Stimulated activated CD4-positive, alpha-beta T cell treated with anti-CD3 and anti-CD28 coated beads, Interleukin-15, amount 100 ng/mL, for 48 hours (primary cell): ENCODE data around the gene PLEKHG4.
A peak's percentile ranks its signal among the peaks of the same experiment; 100 is the strongest.

Experiments
- DNase-seq, 2 donors: peaks; one replicate each; pipeline ENCODE4 v3.0.0-alpha.2; 2020; ENCODE audit warnings: low read depth in 2 of 2

The PLEKHG4 gene, protein sequence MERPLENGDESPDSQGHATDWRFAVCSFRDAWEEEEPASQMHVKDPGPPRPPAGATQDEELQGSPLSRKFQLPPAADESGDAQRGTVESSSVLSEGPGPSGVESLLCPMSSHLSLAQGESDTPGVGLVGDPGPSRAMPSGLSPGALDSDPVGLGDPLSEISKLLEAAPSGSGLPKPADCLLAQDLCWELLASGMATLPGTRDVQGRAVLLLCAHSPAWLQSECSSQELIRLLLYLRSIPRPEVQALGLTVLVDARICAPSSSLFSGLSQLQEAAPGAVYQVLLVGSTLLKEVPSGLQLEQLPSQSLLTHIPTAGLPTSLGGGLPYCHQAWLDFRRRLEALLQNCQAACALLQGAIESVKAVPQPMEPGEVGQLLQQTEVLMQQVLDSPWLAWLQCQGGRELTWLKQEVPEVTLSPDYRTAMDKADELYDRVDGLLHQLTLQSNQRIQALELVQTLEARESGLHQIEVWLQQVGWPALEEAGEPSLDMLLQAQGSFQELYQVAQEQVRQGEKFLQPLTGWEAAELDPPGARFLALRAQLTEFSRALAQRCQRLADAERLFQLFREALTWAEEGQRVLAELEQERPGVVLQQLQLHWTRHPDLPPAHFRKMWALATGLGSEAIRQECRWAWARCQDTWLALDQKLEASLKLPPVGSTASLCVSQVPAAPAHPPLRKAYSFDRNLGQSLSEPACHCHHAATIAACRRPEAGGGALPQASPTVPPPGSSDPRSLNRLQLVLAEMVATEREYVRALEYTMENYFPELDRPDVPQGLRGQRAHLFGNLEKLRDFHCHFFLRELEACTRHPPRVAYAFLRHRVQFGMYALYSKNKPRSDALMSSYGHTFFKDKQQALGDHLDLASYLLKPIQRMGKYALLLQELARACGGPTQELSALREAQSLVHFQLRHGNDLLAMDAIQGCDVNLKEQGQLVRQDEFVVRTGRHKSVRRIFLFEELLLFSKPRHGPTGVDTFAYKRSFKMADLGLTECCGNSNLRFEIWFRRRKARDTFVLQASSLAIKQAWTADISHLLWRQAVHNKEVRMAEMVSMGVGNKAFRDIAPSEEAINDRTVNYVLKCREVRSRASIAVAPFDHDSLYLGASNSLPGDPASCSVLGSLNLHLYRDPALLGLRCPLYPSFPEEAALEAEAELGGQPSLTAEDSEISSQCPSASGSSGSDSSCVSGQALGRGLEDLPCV

GRCh38 chr16:67279296-67280089, at the start of gene PLEKHG4:
Gene PLEKHG4, plus strand, starts transcription at chr16:67279532. Its CDS starts 513 bp downstream, at chr16:67280045.
- DNase-seq, result peak; percentile 76 to 78

DNA sequence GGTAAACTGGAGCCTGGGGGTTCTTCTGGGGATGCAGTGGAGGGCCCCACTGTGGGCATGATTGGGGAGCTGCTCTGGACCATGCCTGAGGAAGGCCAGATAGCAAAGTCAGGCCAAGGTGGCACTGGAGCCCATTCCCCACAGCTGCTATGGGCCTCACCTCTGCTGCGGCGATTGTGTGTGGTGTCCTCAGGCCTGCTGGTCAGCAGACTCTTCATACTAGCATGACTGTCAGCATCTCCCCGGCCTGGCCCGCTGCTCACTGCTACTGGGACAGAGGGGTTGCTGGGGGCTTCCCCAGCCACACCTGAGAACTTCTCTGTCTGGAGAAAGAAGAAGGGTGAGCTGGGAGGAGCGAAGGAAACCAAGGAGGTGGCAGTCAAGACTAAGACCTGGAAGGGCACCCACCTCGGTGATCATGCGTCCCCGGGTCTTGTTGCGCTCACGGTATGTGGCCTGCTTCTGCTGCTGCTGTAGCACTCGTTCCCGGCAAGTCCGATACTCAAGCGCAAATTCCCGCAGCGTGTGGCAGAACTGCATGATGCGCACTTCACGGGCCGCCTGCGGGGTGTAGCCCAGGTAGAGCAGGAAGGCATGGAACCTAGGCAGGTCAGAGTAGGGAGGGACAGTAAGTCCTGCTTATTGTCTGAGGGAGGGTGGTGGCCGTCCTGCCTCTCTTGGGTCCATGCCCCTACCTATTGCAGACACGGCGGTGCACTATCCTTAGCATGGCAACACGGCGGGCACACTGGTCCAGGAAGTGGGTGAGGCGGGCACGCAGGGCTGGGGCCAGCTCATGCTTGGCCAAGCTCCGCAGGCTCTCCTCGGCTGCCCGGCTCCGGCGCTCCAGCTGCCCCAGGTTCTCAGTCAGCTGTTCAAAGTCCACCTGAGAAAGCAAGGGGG, 49.2 kb upstream of the PLEKHG4 start:
- DNase-seq, result no peak

- no peak for DNase-seq
These were observed 48.3 kb upstream of the PLEKHG4 start for GRCh38 chr16:67230809-67231660.

DNA sequence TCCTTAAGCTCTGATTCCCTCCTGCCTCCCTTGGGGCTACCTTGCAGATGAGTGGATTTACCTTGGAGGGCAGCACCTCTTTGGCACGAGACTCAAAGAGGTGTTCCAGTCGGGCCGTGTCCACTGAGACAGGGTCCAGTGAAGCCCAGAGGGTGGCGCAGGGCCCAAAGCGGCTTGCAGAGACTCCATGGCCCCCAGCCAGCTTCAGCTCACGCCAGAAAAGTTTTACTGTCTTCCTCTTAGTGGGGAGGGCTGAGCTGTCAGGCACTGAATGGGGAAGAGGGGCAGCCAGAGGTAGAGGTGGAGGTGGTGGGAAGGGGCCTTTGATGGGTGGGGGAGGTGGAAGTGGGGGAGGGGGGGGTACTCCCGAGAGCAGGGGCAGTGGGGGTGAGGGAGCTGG, 45.7 kb upstream of the PLEKHG4 start:
- DNase-seq, result no peak

DNA sequence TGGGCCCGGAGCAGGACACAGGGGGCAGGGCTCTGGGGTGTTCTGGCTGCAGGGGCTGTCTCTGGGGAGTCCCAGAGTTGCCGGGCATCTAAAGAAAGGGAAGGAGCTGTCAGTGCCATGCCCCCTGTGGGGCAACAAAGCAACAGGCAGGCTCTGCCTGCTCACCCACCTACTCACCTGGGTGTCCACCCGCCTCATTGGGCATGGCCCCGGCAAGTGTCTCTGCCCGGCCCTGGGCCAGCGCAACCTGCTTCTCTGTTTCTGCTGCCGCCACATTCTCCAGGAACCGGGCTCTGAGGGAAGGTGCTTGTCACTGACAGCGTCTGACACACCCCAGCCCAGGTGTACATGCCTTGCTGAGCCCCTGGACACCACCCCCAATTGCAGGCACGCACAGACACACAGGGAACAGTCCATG, 45.1 kb upstream of the PLEKHG4 start:
- no peak for DNase-seq

DNA sequence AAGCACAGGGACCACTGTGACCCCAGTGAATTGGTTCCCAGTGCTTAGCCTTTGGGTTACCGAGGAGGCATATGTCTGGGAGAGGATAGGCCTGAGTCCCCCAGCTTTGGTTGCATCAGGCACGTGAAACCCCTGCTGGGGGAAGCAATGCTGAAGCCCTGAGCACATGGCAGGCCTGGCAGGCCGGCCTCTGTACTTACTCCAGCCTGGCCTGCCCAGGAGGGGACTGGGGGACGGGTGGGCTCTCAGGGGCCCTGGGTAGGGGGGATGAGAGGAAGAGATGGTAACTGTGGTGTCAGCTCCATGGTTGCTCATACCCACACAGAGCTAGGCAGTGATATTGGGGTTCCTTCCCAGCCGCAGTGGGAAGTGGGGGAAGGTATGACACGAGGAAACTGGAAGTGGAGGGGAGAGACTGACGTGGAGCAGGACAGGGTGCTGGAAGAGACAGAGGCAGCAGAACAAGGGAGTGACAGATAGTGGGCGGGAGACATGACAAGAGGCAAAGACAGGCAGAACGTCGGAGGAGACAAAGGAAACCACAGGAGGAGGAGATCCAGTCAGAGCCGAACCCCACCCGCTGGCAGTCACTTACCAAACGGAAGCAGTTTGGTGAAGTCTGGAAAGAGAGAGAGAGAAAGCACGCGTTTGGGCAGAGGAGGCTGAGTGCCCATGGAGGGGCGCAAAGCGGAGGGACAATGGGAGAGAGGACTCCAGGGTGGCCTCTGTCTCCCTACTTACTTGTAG, 43.3 kb upstream of the PLEKHG4 start:
- peak in 1 of 2 donors; percentile 19 for DNase-seq

GRCh38 chr16:67236563-67237395, 42.6 kb upstream of the PLEKHG4 start:
- DNase-seq, result peak; percentile 84 to 86

GRCh38 chr16:67237396-67238277, 41.7 kb upstream of the PLEKHG4 start:
- DNase-seq, result no peak

DNA sequence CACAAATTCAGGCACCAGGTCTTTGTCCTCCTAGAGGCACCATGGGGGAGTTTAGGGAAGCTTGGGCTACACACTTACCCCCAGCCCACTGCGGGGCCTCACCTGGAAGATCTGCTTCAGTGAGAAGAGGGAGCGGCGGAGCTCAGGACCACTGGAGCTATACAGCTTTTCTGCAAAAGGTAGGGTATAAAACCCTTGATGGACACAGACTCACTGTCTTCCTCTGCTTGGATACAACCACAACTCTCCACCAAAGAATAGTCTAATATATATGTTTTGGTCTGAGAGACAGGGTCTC, 41.1 kb upstream of the PLEKHG4 start:
- no peak for DNase-seq

DNA sequence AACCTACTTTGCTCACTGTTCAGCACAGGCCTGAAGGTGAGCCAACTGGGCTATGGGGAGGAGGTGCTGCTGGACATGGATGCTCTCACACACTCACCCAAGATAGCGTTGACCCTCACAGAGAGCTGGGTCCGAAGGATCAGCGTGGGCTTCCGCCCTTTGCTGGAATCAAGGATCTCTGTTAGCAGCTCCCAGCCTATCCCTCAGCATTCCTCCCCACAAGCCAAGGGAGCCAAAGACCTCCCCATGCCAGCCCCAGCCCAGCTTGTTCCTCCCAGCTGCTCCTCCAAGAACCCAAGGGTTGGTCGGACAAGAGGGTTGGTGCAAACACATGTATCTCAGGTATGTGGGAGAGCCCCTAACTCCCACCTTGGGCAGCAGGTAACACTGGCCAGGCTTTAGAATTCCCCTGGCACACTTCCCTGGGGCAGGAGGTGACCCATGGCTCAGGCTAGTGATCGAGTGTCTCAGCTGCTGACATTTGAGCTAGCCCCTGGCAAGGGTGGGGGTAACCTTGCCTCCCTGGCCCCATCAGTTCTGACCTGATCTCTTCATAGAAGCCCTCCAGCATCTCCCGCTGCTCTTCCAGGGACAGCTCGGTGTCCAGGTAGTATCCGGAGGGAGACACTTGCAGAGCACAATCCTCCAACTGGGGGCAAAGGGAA, 40.4 kb upstream of the PLEKHG4 start:
- no peak for DNase-seq

DNA sequence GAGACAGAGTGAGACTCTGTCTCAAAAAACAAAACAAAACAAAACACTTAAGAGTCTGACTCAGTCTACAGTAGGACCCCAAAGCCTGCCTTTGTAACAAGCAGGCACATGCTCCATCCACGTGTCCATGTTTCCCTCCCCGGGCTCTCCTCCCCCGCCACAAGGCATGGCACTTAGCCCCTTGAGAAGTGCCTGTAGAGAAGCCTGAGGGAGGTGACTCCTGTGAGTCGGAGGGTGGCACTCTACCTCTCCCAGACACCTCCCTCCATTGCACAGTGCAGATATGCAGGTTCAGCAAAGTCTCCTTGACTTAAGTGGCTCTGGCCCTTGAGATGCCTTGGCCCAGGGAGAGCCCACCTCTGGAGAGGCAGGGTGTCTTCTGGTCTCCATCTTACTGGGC, 38.8 kb upstream of the PLEKHG4 start:
- no peak for DNase-seq

DNA sequence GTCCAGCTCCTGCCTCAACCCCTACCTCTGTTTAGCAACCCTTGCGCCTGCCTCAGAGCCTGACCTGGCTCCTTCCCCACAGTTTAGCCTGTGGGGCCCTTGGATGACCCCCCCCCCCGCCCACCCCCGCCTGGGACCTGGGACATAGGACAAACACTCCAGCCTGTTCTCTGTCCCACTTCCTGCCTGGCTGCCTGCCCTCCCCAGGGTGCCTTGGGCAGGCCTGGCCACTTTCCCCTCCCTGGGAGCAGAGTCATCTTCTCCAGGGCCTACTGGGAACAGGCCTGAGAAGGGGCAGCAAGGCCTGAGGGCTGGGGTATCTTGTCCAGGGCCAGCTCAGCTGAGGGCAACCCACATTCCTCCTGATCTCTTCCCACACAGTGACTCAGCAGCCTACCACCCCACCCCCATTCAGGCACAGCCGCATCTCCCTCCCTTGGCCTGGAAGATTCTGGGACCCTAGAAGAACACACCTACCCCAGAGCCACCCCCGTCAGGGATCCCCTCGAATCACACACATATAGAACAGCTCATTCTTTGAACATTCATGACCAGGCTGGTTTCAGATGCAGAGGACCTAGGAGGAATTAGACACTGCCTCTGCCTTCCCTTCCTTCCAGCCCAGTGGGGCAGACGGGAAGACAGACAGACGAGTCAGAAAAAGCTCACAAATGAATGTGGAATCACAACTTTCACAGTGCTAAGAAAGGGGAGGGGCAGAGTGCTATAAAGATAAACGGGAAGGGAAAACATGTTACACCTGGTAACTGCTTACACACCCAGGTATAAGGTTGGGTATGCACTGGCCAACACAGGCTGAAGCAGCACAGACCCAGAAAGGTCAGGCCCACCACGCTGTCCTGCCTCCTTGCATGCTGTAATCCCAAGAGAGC, 38.1 kb upstream of the PLEKHG4 start:
- DNase-seq, result no peak

DNA sequence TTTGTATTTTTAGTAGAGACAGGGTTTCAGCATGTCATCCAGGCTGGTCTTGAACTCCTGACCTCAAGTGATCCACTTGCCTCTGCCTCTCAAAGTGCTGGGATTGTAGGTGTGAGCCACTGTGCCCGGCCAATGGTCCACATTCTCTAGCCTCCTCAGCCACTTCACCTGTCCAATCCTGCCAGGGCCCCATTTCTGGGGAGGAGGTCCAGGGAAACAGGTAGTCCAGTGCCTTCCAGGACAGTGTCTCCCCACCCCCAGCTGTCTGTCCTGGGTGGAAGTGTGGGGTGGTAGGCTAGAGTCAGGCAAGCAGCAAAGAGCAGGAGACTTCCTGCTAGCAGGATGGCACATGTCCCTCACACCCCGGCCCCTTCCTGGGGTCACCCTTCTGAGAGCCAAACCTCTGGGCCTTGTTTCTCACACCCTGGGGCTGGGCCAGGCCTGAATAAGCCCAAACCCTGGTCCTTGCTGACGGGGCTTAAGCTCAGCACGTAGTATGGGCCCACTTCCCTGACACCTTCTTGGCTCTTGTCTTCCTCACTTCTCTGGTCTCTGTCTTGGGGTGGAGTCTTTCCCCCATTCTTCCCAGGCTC, 37.1 kb upstream of the PLEKHG4 start:
- no peak for DNase-seq

DNA sequence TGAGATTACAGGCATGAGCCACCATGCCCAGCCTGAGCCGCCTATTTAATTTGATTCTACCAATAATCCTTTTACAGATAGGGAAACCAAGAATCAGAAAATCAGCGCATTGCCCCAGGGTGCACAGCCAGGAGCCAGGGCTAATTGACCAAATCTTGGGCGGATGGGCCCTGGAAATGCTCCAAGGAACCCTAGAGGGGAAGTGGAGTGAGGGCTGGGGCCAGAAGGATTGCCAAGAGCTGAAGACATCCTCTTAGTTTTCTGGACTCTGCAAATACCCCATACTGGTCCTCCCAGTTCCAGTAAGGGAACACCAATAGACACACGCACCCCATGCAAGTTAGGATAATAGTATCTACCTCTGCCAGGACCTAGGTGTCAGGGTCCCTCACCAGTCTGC, 35.9 kb upstream of the PLEKHG4 start:
- no peak for DNase-seq
